Activated CD4-positive, alpha-beta T cell treated with anti-CD3 and anti-CD28 coated beads for 36 hours (primary cell): ENCODE measurements around the gene SEMA4G. TPM values are rescaled to one million over a fixed set of nuclear protein-coding genes. Genes with fewer than 3 reads are reported as not detected.

Experiments
- ATAC-seq: fragments of 200-7000 bp; cut with Tn5 transposase; one replicate; pipeline ENCODE4 v1.10.0; 2021; ENCODE audit warnings: mild to moderate bottlenecking, moderate library complexity
- CTCF ChIA-PET: fragments of 350-600 bp; sonication (Branson Sonifier 250); formaldehyde crosslinking; loops from one replicate; lab custom pipeline; 2021; ENCODE audit warnings: antibody characterized with exemption; lab: Charles Lee
- POLR2A ChIA-PET: fragments of 350-600 bp; sonication (Branson Sonifier 250); formaldehyde crosslinking; loops from one replicate; lab custom pipeline; 2021; ENCODE audit warnings: antibody characterized with exemption, inconsistent platforms; lab: Charles Lee
- DNase-seq: peaks from one replicate; pipeline ENCODE4 v3.0.0-alpha.2; 2020
- H3K27ac Mint-ChIP-seq: one replicate; pipeline ENCODE4 v1.8.0; 2021; ENCODE audit warnings: mixed read lengths
- H3K27me3 Mint-ChIP-seq: one replicate; pipeline ENCODE4 v1.8.0; 2021; ENCODE audit warnings: mixed read lengths
- H3K36me3 Mint-ChIP-seq: one replicate; pipeline ENCODE4 v1.8.0; 2021; ENCODE audit warnings: low read depth, mixed read lengths
- H3K4me1 Mint-ChIP-seq: one replicate; pipeline ENCODE4 v1.8.0; 2021; ENCODE audit warnings: mixed read lengths
- H3K4me3 Mint-ChIP-seq: one replicate; pipeline ENCODE4 v1.8.0; 2021; ENCODE audit warnings: mild to moderate bottlenecking, moderate library complexity, mixed read lengths
- H3K9me3 Mint-ChIP-seq: one replicate; pipeline ENCODE4 v1.8.0; 2021; ENCODE audit warnings: low read depth, mixed read lengths
- intact Hi-C, 2 experiments: fragments of 100-400 bp; cut with DNase I in 1 of 2; cut with micrococcal nuclease in 1 of 2; formaldehyde crosslinking; loops; one replicate each; pipeline versions ENCODE4 v1.14.2 to v1.15.1; 2022 to 2024; cut with DNase I, micrococcal nuclease
- total RNA-seq, 2 experiments: library from RNA; stranded (reverse); gene quantifications; one replicate each; pipeline ENCODE4 v1.2.3, GENCODE V29; 2021

Gene SEMA4G
- total RNA-seq, 2 experiments from 2014 or later = 0.62 to 0.84 TPM

DNA sequence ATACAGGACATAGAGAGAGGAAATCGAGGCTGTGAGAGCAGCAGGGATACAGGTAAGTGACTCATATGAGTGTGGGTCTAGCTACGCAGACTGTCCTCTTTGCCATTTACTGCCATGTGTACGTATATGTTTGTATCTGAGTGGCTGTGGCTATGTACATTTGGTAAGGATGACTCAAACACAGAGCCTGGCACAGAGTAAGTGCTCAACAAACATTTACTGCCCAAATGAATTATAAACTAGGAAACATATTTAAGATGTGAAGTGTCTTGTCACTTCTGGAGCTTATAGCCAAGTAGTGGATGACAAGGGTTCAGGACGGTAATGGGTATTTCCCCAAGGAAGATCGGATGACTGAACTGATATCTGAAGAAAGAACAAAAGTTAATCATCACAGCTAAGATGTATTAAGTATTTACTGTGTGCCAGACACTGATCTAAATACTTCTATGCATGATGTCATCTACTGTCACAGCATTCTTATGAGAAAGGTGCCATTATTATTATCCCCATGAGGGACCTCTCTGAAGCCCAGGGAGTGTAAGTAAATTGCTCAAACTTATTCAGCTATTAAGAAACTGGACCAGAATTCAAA, 12.0 kb downstream of the SEMA4G start:
- no peak overlapping the region for H3K4me3 Mint-ChIP-seq
- peaks cover 9% of the 10 kb centered on the region for H3K4me1 Mint-ChIP-seq
- H3K27me3 Mint-ChIP-seq = no peaks in the 10 kb centered on the region
- H3K36me3 Mint-ChIP-seq = peaks cover 10% of the 10 kb centered on the region
- ATAC-seq (no peak), DNase-seq (no peak)
- H3K27ac Mint-ChIP-seq = no peak overlapping the region
- ChIA-PET POLR2A (no interaction called here), CTCF (interaction anchor here (0.7 to 1.3 kb wide), 2 partner anchors 23 to 741 kb away, joined by 3 to 4 read pairs; no protein-coding TSS in a partner anchor)
- no peaks in the 10 kb centered on the region for H3K9me3 Mint-ChIP-seq
- intact Hi-C loops = no loop called here

DNA sequence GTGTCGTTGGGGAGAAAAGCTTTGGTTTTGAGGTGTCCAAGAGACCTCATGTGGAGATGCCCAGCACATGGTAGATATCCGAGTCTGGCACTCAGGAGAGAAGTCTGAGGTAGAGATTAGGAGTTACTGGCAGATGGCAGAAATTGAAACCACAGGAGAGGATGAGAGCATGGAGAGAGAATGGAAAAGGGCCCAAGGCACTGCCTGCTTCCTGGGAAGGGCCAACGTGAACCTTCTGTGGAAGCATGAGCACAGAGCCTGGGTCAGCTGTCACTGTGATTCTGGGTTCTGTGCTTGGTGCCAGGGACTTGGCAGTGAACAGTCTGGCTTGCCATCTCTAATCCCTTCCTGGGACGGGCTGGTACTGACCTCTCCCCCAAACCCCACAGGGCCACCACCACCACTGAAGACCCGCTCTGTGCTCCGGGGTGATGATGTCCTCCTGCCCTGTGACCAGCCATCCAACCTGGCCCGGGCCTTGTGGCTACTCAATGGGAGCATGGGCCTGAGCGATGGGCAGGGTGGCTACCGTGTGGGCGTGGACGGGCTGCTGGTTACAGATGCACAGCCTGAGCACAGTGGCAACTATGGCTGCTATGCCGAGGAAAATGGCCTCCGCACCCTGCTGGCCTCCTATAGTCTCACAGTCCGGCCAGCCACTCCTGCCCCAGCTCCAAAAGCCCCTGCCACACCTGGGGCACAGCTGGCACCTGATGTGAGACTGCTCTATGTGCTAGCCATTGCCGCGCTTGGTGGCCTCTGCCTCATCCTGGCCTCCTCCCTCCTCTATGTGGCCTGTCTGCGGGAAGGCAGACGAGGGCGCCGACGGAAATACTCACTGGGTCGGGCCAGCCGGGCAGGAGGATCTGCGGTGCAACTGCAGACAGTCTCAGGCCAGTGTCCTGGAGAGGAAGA, 13.9 kb downstream of the SEMA4G start:
- intact Hi-C loops = no loop called here
- ATAC-seq (no peak), DNase-seq (no peak)
- Mint-ChIP-seq H3K36me3 (peaks cover 22% of the 10 kb centered on the region), H3K4me1 (peaks cover 19% of the 10 kb centered on the region), H3K27ac (no peak overlapping the region), H3K9me3 (no peaks in the 10 kb centered on the region), H3K4me3 (no peak overlapping the region), H3K27me3 (no peaks in the 10 kb centered on the region)
- ChIA-PET CTCF (interaction anchor here (0.7 kb wide), 2 partner anchors 232 to 305 kb away, joined by 3 read pairs; no protein-coding TSS in a partner anchor), POLR2A (no interaction called here)

DNA sequence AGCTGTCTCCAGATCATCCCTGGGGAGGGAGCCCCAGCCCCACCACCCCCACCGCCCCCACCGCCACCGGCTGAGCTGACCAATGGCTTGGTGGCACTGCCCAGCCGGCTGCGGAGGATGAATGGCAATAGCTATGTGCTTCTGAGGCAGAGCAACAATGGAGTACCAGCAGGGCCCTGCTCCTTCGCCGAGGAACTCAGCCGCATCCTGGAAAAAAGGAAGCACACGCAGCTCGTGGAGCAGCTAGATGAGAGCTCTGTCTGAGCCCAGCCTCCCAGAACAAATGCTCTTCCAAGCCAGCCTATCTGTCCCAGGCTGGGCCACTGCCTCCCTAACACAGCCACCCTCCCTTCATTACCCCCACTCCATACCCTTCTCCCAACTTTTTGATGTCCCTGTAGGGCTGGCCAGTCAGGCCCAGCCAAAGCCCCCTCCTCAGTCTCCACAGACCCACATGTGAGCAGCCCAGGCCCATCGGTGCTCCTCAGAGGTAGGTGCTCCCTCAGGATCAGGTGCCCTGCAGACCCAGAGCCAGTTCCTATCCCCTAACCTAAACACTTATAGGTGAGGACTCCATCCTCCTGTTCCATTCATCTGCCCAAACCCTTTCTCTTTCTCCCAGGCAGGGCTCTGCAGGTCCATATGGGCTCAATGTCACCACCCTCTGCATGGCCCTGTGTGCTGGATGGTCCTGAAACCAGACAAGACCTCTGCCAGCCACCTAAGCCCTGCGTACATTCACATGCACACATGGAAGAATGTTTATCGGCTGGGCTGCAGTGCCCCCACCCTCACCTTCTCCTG, 14.8 kb downstream of the SEMA4G start:
- Mint-ChIP-seq H3K9me3 (no peaks in the 10 kb centered on the region), H3K27me3 (no peaks in the 10 kb centered on the region), H3K4me3 (no peak overlapping the region), H3K4me1 (peaks cover 24% of the 10 kb centered on the region), H3K27ac (no peak overlapping the region), H3K36me3 (peaks cover 22% of the 10 kb centered on the region)
- ChIA-PET CTCF (no interaction called here), POLR2A (no interaction called here)
- peak; percentile 1 for DNase-seq
- intact Hi-C loops = no loop called here
- no peak for ATAC-seq

DNA sequence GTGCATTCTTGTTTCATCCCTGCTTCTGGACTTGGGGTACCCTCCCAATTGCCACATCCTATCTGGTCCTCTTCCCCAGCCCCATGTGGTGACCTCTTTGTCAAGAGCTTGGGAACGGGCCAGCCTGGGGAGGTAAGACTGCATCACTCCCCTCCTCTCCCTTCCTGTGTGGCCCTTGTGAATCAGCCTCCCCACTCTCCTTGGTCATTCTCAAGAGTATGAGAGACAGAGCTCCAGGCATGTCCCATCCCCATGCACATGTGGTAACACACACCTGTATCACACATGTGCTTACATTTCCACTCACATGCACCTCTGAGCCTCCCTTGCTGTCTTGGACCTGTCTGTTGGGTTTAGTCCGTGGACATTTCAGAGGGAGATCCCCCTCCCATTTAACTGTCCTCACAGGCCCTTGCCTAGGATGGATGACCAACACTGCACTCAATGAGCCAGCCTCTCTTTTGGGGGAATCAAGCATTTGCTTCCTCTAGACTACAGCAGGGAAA, 15.4 kb downstream of the SEMA4G start:
- ATAC-seq = no peak
- intact Hi-C loops = no loop called here
- Mint-ChIP-seq H3K4me1 (peaks cover 31% of the 10 kb centered on the region), H3K27ac (no peak overlapping the region), H3K4me3 (no peak overlapping the region), H3K9me3 (no peaks in the 10 kb centered on the region), H3K36me3 (peaks cover 29% of the 10 kb centered on the region), H3K27me3 (no peaks in the 10 kb centered on the region)
- no peak for DNase-seq
- CTCF ChIA-PET = interaction anchor here (1.7 to 4.7 kb wide), 2 partner anchors 13 to 30 kb away, joined by 5 to 42 read pairs; partner anchors contain the start of gene LZTS2
- POLR2A ChIA-PET = no interaction called here

DNA sequence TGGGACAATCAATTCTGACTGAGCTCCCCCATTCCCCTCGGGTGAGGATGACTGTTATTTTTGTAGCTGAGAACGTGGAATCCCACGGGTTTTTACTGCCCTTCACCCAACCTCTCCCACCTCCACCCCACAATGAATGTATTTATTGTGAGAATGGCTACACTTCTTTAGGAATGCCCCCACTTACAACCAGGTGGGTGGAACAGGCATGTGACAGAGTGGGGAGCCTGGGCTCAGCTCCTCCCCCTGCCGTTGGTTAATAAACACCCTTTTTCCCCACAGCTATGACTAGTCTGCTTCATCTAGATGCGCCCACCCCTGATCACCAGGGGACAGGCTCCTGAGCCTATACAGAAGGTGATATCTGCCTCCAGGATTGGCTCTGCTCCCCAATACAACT, 16.0 kb downstream of the SEMA4G start:
- peak overlapping the region; percentile 100 for H3K4me3 Mint-ChIP-seq

DNA sequence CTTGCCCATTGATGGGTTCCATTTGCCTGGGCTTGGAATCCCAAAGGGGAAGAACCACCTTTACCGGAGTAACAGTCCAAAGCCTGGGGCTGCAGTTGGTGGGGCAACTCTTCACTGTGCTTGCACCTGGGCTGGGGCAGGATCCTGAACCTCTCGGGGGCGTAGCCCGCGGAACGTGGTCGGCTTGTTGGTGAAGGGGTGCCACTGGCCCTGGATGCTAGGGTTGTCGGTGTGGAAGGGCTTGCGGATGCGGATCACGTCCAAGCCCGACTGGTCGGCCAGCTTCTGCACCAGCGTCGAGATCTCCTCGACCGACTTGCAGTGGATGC, 17.3 kb downstream of the SEMA4G start:
- Mint-ChIP-seq H3K27ac (peak overlapping the region; percentile 94), H3K36me3 (peaks cover 40% of the 10 kb centered on the region), H3K4me1 (peaks cover 43% of the 10 kb centered on the region), H3K9me3 (no peaks in the 10 kb centered on the region), H3K4me3 (peak overlapping the region; percentile 100), H3K27me3 (no peaks in the 10 kb centered on the region)
- ChIA-PET CTCF (interaction anchor here (0.6 to 4.7 kb wide), 8 partner anchors 11 to 854 kb away, joined by 3 to 42 read pairs (median 3); partner anchors contain the start of genes LZTS2 and SEMA4G), POLR2A (interaction anchor here (0.7 kb wide), 1 partner anchor 78 kb away, joined by 3 read pairs; no protein-coding TSS in a partner anchor)
- no peak for ATAC-seq
- no peak for DNase-seq
- intact Hi-C loops = no loop called here

More for the DNA sequence above, 16.0 kb downstream of the SEMA4G start:
- DNase-seq = no peak
- H3K27me3 Mint-ChIP-seq = no peaks in the 10 kb centered on the region
- intact Hi-C loops = no loop called here
- ChIA-PET POLR2A (no interaction called here), CTCF (interaction anchor here (1.7 to 4.7 kb wide), 2 partner anchors 12 to 30 kb away, joined by 5 to 42 read pairs; partner anchors contain the start of gene LZTS2)
- peaks cover 34% of the 10 kb centered on the region for H3K4me1 Mint-ChIP-seq
- H3K36me3 Mint-ChIP-seq = peaks cover 31% of the 10 kb centered on the region
- no peak for ATAC-seq
- H3K9me3 Mint-ChIP-seq = no peaks in the 10 kb centered on the region
- H3K27ac Mint-ChIP-seq = no peak overlapping the region

DNA sequence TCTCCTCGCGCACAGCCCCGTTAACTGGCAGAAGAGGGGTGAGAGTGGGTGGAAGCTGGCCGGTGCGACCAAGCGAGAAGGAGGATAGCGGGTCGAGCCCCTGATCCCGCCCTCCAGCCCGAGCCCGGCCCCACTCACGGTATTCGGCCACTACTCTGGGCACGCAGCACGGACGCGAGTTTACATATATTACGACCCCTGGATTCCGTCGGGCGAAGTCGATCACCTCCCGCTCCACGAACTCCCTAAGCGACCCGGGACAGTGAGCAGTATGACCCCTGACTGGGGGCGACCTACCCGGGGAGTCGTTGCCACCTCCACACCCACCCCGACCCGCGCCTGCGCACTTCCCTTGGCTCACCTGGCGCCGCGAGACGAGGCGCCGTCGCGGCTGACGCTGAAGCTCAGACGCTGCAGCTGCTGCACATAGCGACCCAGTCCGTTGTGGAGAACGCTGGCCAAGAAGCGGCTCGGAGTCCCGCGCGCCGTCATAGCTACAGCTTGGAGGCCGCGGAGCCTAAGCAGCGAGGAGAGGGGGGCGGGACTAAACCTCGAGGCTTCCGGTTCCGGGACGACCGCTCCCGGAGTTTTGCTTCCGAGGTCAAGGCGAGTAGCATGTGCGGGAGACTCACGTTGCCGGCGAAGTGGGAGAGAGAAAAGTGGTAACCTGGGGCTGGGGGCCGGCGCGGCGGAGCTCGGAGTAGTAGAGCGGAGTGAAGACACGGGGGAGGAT, 17.8 kb downstream of the SEMA4G start, which contains the start of the genes MRPL43 and TWNK:
TSS of gene MRPL43 (minus strand) at position 546 of the 733 bp plus-strand sequence. CDS start at position 492, 54 bp downstream.
TSS of gene TWNK (plus strand) at position 592 of the 733 bp plus-strand sequence. CDS start 668 bp downstream, outside the sequence.
- H3K4me3 Mint-ChIP-seq = peak within 1 kb of the TSS; percentile 100
- H3K36me3 Mint-ChIP-seq = peaks cover 40% of the 10 kb centered on the region
- no peaks in the 10 kb centered on the region for H3K27me3 Mint-ChIP-seq
- no peaks in the 10 kb centered on the region for H3K9me3 Mint-ChIP-seq
- ATAC-seq (peak; percentile 98), DNase-seq (peak; percentile 93)
- ChIA-PET POLR2A (no interaction called here), CTCF (interaction anchor here (0.6 to 4.7 kb wide), 8 partner anchors 10 to 854 kb away, joined by 3 to 42 read pairs (median 3); partner anchors contain the start of genes LZTS2 and SEMA4G)
- peak within 1 kb of the TSS; percentile 94 for H3K27ac Mint-ChIP-seq
- H3K4me1 Mint-ChIP-seq = peaks cover 43% of the 10 kb centered on the region
- intact Hi-C loops = loop anchor here (1.0 kb wide), 9 partner anchors 10 to 601 kb away; partner anchors contain the start of genes PDZD7 (in 2 of the 2), SFXN3 (in 2 of the 2), SLF2 (in 2 of the 2) and DPCD (in 1 of the 2)

DNA sequence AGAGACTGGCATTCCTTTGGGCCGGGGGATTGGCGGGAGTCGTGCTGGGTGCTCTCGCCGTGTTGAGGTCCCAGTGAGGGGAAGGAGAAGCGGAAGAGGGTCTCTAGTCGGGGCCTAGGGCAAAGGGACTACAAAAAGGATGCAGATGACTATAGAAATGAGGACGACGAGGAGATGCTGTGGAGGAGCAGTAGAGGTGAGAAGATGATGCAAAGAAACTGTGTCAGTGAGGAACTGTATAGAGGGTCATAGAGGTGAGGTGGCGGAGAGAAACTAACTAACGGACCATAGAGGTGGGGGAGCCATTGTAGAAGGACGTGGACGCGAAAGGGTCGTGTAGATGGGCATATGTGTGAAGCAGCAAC, 18.4 kb downstream of the SEMA4G start:
- H3K4me1 Mint-ChIP-seq = peaks cover 43% of the 10 kb centered on the region
- intact Hi-C loops = loop anchor here (1.0 kb wide), 9 partner anchors 10 to 601 kb away; partner anchors contain the start of genes PDZD7 (in 2 of the 2), SFXN3 (in 2 of the 2), SLF2 (in 2 of the 2) and DPCD (in 1 of the 2)
- no peaks in the 10 kb centered on the region for H3K9me3 Mint-ChIP-seq

DNA sequence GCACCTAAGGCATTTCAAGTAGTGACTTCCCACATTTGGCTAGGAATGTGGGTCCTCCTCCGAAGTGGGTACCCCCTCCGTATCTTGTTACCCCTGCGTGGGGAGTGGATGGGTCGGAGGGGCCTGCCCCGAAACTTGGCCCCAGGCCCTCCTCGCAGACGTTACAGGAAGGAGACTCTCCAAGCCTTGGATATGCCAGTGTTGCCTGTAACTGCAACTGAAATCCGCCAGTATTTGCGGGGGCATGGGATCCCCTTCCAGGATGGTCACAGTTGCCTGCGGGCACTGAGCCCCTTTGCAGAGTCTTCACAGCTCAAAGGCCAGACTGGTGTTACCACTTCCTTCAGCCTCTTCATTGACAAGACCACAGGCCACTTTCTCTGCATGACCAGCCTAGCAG, 18.9 kb downstream of the SEMA4G start:
- CTCF ChIA-PET = interaction anchor here (0.6 to 4.7 kb wide), 4 partner anchors 9 to 78 kb away, joined by 3 to 42 read pairs (median 4); partner anchors contain the start of gene LZTS2
- ATAC-seq (no peak), DNase-seq (no peak)
- peaks cover 40% of the 10 kb centered on the region for H3K36me3 Mint-ChIP-seq
- H3K27me3 Mint-ChIP-seq = no peaks in the 10 kb centered on the region
- peak overlapping the region; percentile 100 for H3K4me3 Mint-ChIP-seq
- POLR2A ChIA-PET = no interaction called here
- H3K4me1 Mint-ChIP-seq = peaks cover 43% of the 10 kb centered on the region
- H3K27ac Mint-ChIP-seq = no peak overlapping the region
- intact Hi-C loops = no loop called here
- H3K9me3 Mint-ChIP-seq = no peaks in the 10 kb centered on the region

More for the DNA sequence above, 18.4 kb downstream of the SEMA4G start:
- ATAC-seq (peak; percentile 22), DNase-seq (no peak)
- no peaks in the 10 kb centered on the region for H3K27me3 Mint-ChIP-seq
- peaks cover 37% of the 10 kb centered on the region for H3K36me3 Mint-ChIP-seq
- ChIA-PET CTCF (interaction anchor here (0.6 to 4.7 kb wide), 4 partner anchors 10 to 77 kb away, joined by 3 to 42 read pairs (median 3); partner anchors contain the start of gene LZTS2), POLR2A (no interaction called here)
- H3K4me3 Mint-ChIP-seq = peak overlapping the region; percentile 100
- H3K27ac Mint-ChIP-seq = peak overlapping the region; percentile 94

DNA sequence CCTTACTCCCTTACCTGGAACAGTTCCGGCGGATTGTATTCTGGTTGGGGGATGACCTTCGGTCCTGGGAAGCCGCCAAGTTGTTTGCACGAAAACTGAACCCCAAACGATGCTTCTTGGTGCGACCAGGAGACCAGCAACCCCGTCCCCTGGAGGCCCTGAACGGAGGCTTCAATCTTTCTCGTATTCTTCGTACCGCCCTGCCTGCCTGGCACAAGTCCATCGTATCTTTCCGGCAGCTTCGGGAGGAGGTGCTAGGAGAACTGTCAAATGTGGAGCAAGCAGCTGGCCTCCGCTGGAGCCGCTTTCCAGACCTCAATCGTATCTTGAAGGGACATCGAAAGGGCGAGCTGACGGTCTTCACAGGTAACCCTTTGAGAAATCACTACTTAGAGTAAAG, 19.8 kb downstream of the SEMA4G start:
- POLR2A ChIA-PET = no interaction called here
- Mint-ChIP-seq H3K27ac (no peak overlapping the region), H3K4me1 (peaks cover 43% of the 10 kb centered on the region), H3K27me3 (no peaks in the 10 kb centered on the region), H3K36me3 (peaks cover 45% of the 10 kb centered on the region), H3K9me3 (no peaks in the 10 kb centered on the region), H3K4me3 (peak overlapping the region; percentile 100)
- no peak for DNase-seq
- CTCF ChIA-PET = interaction anchor here (0.8 to 4.7 kb wide), 2 partner anchors 9 to 54 kb away, joined by 3 to 42 read pairs; partner anchors contain the start of gene LZTS2
- intact Hi-C loops = no loop called here
- no peak for ATAC-seq
